Left lobe of liver (tissue), 2 donors: ENCODE results near the gene MED12L. TPM values are rescaled to one million over a fixed set of nuclear protein-coding genes. Genes with fewer than 3 reads are reported as not detected.
"Not testable (repeated sequence)": the region's sequence is repeated elsewhere in the genome, so short reads cannot be mapped to it uniquely, and the experiment has no call there.

ENCODE experiments used
- ATAC-seq: fragments of 200-7000 bp; cut with Tn5 transposase; one replicate; pipeline ENCODE4 v1.9.1; 2020; ENCODE audit warnings: mild to moderate bottlenecking, moderate library complexity
- DNase-seq: peaks from one replicate; pipeline ENCODE4 v3.0.0-alpha.2; 2020; ENCODE audit warnings: low spot score
- total RNA-seq: library from RNA; stranded (reverse); gene quantifications from one replicate; pipeline ENCODE4 v1.2.1, GENCODE V29; 2021
- donor health status: DM: no; HTN: no; CAD: no; lungs with moderate emphysema.
- donor health status: DM: no; HTN: yes; CAD: no.

Gene MED12L
- total RNA-seq, 1 donor from 2014 or later, result 0.15 TPM

DNA sequence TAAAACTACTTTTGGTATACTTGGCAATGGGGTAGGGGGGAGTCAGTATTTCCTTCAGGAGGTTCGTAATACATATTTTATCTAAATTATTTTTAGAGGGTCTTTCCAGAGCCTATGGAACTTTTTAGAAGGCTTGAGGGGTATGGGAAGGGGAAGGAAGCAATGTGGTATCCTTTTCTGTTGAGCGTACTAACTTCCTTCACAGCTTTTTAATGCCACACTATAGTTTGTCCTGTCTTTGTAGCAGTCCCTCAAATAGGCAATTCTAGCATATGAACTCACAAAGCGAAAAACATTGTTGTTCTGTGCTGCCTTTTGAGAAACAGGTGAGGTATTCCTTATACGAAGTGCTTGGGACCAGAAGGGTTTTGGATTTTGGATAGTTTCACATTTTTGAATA lies 266.2 kb downstream of the MED12L start:
- ATAC-seq (no peak), DNase-seq (no peak)

DNA sequence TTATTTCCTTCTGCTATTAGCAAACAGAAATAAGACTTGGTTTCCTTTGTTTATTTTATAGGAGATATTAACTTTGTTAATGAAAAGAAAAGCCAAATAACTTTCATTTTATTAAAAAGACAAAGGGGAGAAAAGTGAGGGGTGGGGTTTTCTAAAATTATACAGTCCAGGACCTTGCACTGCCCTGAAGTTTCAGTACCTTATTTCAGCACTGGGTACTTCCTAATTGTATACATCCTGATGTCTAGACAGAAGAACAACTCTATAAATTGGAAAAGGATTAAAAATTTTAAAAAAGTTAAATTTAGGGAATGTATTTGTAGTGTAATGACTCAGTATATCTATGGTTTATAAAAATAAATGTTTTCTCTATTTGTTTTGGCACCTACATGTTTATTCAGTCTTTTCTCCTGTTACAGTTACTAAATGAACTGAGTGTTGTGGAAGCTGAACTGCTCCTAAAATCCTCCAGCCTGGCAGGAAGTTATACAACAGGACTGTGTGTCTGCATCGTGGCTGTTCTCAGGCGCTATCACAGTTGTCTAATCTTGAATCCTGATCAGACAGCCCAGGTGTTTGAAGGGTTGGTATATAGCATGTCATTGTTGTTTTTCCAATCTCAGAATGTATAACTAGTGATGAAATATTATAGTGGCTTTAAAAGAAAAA lies 271.5 kb downstream of the MED12L start:
- no peak for DNase-seq
- ATAC-seq, result no peak

DNA sequence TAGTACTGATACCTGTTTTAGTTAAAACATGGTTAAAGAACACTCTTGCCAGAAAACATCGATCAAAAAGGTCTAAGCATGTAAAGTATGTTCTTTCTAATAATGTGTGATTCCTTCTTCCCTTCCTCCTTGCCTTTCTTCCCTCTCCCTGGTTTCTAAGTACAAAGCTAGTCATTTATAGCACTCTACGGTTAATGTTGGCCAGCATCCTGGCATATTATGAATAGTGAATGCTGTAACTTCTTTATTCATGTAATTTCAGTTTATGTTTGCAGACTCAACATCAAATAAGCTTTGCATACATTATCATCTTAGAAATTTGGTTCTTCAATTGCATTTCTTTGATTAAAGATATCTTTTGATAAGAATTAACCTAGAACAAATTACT lies 272.0 kb downstream of the MED12L start:
- ATAC-seq, result no peak

GRCh38 chr3:151362751-151363174 lies 277.3 kb downstream of the MED12L start:
- no peak for DNase-seq
- peak; percentile 18 for ATAC-seq

More for the DNA sequence above, 272.0 kb downstream of the MED12L start:
- no peak for DNase-seq

DNA sequence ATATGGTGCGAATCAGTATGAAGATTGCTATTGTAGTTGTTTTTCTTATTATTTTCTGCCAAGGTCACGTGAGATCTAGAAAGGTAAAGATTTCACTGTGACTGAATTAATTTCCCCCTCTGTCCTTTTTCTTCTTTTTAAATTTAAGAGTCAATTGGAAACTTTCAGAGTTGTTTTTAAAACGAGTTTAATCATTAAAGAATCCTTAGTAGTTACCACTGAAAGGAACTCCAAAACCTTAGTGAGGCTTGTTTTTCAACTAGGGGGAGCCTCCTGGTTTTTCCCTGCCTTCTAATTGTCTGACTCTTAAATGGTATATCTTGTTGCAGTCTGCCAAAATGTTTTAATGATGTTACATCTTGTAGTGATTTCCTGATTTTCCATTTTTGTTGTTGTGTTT lies 281.5 kb downstream of the MED12L start:
- no peak for ATAC-seq

GRCh38 chr3:151367448-151367847 lies 282.0 kb downstream of the MED12L start:
- no peak for DNase-seq
- no peak for ATAC-seq

More for the DNA sequence above, 281.5 kb downstream of the MED12L start:
- no peak for DNase-seq

GRCh38 chr3:151371526-151371925 lies 286.1 kb downstream of the MED12L start:
- ATAC-seq (no peak), DNase-seq (no peak)

- ATAC-seq, result no peak
- no peak for DNase-seq
Observed at GRCh38 chr3:151372063-151372820, 286.8 kb downstream of the MED12L start.

DNA sequence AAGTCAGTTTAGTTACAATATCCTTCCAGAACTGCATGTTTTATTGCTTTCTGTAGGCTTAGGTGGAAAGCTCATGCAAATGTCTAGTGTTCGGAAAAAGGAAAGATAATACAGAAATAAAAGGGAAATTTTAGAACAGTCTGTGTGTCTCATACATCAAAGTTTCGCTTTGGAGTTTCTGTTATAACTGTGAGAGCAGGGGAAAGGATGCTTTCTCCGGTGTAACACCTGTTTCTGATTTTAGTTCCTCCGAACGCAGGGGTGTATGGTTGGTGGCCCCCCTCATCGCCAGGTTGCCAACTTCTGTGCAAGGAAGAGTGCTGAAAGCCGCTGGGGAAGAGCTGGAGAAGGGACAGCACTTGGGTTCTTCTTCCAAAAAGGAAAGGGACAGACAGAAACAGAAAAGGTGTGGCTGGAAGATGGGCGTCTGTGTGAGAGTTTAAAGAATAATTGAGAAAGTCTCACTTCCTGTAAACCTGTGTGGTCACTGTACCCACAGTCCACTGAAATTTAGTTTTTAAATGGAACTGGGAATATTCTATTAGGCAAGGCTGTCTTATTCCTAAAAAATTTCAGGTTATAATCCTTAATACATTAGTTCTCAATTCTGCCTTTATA lies 292.4 kb downstream of the MED12L start:
- no peak for DNase-seq
- ATAC-seq, result no peak

- ATAC-seq, result peak; percentile 48
- no peak for DNase-seq
Observed at GRCh38 chr3:151379083-151379734, 293.7 kb downstream of the MED12L start.

GRCh38 chr3:151382671-151383070 lies 297.2 kb downstream of the MED12L start:
- DNase-seq (no peak), ATAC-seq (no peak)

GRCh38 chr3:151383111-151383510 lies 297.6 kb downstream of the MED12L start:
- no peak for DNase-seq
- no peak for ATAC-seq

DNA sequence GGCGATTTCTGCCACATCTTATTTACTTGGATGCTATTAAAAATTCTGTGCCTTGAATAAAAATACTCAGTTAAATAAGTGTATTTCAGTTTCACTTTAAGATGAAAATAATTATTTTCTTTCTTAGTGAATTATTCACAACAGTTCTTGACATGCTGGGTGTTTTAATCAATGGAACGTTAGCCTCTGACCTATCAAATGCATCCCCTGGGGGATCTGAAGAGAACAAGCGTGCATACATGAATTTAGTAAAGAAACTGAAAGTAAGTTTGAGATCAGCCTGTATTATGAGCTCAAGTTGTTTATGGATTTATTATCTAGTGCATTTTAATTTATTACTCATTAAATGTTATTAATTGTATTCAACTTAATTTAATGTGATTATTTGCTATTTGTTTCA lies 298.5 kb downstream of the MED12L start:
- ATAC-seq (no peak), DNase-seq (no peak)

GRCh38 chr3:151384741-151385174 lies 299.3 kb downstream of the MED12L start, which contains the start of gene P2RY12:
P2RY12 (minus strand) TSS chr3:151384753; CDS start chr3:151338845, 45,908 bp downstream.
- DNase-seq, result no peak
- ATAC-seq, result peak; percentile 33

DNA sequence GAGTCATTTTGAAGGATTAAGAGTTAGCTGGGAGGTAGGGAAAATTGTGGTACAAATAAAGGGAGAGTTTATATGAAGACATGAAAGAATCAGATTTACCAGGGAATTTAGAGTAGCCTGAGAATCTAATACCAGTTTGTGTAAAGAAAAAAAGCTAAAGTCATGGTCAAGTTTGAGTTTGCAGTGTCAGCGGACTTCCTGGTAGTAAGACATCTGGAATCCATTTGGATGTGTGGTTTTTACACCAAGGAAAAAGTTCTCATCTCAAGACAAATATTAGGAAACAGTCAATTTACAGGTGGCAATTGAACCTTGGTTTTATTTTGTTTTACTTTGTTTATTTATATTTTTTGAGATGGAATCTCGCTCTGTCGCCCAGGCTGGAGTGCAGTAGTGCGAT lies 300.6 kb downstream of the MED12L start:
- DNase-seq (no peak), ATAC-seq (no peak)

DNA sequence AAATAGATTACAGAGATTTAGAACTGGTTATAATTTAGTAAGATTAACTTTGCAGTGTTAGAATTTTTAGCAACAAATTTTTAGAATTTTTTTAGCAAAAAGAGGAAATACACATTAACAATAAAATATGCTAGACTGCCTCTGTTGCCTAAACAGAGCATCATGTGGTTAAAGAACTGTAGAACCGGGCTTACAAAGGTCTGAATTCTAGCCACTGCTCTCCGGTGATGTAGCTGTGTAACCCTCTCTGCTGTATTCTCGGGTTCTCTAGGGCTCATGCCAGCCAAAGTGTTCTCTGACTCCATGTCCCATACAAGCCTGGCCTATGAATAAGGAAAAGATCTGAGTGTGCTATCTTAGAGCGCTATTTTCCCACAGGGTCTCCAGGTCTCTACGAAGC lies 302.0 kb downstream of the MED12L start:
- DNase-seq, result no peak
- no peak for ATAC-seq

DNA sequence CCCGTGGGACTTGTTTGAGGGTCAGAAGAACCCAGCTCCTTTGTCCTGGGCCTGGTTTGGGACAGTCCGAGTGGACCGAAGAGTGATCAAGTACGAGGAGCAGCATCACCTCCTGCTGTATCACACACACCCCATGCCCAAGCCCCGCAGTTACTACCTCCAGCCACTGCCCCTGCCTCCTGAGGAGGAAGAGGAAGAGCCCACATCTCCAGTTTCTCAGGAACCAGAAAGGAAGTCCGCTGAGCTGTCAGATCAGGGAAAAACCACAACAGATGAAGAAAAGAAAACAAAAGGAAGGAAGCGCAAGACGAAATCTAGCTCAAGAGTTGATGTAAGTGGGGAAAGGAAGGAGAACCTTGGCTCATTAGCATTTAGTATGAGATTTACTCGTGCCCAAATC lies 302.4 kb downstream of the MED12L start:
- DNase-seq (no peak), ATAC-seq (no peak)

DNA sequence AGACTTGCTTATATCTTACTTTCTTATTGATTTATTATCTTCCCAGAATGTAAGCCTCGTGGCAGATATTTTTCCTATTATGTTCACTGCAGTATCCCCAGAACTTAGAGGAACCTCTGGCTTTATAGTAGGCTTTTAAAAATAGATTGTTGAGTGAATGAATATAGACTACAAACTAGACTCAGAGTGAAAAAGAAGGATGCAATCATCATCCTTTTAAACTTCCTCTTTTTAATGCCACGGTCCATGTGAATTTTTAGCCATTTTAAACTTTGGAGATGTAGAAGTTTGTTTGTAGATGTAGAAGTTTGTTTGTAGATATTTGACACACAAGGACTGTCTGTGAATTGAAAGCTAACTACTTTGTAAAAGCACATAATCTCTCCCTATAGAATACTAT lies 306.3 kb downstream of the MED12L start:
- no peak for DNase-seq
- no peak for ATAC-seq

DNA sequence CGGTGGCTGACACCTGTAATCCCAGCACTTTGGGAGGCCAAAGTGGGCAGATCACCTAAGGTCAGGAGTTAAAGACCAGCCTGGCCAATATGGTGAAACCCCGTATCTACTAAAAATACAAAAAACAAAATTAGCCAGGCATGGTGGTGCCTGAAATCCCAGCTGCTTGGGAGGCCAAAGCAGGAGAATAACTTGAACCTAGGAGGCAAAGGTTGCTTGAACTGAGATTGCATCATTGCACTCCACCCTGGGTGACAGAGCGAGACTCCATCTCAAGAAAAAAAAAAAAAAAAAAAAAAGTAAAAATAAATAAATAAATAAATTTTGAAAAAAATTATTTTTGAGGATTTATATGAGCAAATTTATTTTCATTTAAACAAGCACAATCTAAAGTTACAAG lies 306.7 kb downstream of the MED12L start:
- not testable (repeated sequence) for DNase-seq, ATAC-seq

DNA sequence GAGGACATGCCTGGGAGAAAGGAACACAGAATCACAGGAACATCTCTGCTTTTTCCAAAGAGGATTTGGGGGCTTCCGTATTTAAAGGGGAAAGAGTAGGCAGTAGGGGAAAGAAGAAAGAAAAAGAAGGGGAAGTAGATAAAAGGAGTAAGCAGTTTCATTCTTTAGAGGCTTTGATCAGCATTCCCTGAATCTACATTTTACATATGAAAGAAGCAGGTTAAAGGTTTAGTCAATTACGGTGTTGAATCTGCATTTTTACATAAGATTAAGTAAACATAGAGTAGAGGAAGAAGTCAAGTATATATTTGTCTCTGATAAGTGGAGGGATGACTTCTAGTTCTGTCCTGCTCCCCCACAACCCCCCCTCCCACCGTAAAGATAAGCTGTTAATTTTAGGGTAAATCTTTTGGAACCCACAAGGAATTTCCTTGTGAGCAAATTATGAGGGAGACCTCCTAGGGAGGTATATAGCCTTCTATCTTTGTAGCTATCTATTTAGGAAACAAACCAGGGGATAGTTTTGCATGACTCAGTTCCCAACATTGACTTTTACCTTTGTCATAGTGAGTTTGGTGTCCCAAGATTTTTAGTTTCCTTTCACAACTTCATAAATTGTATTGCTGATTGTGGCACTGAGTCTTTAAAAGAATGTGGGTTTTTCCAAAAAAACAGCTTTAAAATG lies 307.8 kb downstream of the MED12L start:
- DNase-seq, result no peak
- ATAC-seq, result no peak

- ATAC-seq, result no peak
- DNase-seq, result no peak
Observed at GRCh38 chr3:151393941-151394340, 308.5 kb downstream of the MED12L start.
